HG02763 (cell line): Measurements from ENCODE around the gene FAM234B.

Experiments
- ATAC-seq: cut with Tn5 transposase; IDR thresholded peaks from one replicate; pipeline ENCODE4 v1.9.1; 2021; ENCODE audit warnings: mild to moderate bottlenecking, moderate library complexity; ENCODE audit not compliant: unreplicated experiment

The FAM234B gene

DNA sequence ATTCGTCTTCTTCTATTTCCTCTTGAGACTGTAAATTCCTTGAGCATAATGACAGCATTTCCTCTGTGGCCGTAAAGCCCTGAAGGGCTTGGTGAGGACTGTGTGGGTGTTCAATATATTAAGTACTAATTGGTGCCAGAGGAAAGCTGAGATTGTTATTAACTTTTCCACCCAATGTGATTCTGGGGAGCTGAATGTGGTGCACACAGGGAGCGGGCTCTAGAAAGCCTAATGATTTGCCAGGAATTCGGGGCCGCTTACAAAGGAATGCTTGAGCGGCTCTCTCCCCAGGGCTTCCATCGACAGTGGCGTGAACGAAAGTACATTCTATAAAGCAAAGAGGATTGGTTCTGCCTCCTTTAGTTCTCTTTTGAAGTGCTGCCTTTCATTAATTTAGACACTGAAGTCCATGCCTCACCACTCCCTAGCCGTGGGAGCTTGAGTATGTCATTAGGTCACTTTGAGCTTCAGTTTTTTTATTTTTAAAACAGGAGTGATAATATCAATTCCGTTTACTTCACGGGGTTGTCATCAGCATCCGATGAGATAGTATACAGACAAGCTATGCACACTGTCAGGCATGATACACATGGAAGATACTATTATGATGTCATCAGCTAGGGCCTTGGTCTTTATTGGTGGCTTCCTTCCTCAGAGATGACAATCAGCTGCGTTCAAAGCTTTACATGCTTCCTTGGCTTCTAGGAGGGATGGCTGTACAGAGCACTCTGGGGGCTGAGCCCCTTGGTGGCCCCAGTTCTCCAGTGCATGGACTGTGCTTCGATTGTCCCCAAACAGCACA is 70.3 kb downstream of the FAM234B start:
- ATAC-seq: no peak

- ATAC-seq: no peak
Observed at GRCh38 chr12:13116259-13116658, 72.1 kb downstream of the FAM234B start.

- no peak for ATAC-seq
Observed at GRCh38 chr12:13117029-13117428, 72.8 kb downstream of the FAM234B start.

DNA sequence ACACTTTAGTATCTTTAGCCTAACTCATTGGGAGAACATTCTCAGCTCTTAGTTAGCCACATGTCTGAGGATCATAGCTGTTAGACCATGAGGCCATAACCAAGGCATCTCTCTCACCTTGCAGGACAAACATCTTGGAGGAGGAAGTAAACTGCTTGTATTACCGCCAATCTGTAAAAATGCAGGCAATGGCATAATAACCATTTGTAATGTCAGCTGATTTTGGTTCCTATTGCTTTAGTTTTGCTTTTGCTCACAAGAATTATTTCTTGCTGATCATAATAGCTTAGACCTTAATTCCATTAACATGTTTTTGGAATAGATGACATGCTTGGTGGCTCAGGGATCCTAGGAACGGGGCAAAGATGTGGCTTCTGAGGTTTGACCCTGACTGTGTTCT is 75.6 kb downstream of the FAM234B start:
- no peak for ATAC-seq

DNA sequence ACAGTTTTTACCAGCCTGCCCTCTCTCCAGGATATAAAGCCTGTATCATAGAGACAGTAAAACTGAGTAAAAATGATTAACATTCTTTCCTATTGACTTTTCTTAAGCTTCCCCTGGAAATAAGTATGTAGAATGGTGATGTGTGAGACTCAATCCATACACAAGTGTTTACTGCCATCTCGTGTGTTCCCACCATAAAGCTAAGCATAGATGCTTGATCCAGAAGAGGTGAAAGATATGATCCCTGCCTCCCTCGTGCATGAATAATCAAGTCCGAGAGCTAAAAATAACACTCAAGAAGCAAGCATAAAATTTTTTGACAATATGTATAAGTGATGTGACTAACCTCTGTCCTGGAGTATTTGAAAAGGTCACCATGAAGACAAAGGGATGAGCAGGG is 76.2 kb downstream of the FAM234B start:
- ATAC-seq: no peak

DNA sequence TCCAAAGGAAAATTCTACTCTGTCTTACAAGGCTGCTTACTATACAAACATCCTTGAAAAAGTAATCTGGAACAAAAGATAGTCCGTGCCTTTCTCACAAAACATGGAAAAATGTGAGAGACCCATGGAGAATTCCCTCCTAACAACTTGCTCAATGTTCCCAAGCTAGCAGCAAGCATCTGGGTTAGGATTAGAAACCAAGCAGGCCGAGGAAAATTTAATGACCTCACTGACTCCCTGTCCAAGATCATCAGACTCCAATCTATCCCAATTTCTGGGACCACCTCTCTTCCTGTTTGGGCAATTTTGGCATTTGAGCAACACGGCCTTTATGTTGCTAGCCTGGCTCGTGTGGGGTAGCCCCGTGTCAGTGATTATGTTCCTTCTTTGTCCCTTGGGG is 77.4 kb downstream of the FAM234B start:
- no peak for ATAC-seq

- no peak for ATAC-seq
Observed at GRCh38 chr12:13124656-13125505, 80.7 kb downstream of the FAM234B start.

DNA sequence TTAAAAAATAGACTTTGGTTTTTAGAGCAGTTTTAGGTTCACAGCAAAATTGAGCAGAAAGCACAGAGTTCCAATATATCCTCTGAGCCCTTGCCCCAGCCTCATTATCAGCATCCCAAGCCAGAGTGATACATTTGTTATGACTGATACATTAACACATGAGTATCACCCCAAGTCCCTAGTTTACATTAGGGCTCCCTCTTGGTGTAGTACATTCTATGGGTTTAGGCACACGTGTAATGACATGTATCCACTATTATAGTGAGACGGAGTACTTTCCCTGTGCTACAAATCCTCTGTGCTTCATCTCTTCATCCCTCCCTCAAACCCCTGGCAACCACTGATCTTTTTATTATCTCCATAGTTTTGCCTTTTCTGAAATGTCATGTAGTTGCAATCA is 81.8 kb downstream of the FAM234B start:
- no peak for ATAC-seq

DNA sequence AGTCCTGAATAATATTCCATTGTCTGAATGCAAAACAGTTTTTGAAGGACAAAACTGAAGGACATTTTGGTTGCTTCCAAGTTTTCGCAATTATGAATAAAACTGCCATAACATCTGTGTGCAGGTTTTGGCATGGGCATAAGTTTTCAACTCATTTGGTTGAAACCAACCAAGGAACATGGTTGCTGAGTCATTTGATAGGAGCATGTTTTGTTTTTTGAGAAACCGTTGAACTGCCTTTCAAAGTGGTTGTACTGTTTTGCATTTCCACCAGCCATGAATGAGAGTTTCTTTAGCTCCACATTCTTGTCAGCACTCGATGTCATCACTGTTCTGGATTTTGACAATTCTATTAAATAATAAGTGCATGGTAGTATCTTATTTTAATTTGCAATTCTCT is 82.3 kb downstream of the FAM234B start:
- ATAC-seq: no peak

DNA sequence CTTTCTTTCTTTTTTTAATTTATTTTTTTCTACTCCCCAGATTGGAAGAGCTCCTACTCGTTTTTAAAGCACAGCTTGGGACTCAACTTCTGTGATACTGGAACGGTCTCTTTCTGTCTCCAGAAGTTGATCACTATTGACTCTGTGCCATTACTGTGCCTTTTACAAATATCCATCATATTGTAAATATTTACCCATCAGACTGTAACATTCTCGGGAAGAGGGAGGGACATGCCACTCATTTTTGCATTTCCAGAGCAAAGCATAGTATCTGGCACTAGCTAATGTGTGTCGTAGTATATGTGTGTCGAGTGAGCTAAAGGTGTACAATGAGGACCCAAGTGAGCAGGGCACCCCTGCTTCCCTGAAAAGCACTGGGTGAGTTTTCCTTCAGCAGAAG is 83.3 kb downstream of the FAM234B start:
- ATAC-seq: no peak

DNA sequence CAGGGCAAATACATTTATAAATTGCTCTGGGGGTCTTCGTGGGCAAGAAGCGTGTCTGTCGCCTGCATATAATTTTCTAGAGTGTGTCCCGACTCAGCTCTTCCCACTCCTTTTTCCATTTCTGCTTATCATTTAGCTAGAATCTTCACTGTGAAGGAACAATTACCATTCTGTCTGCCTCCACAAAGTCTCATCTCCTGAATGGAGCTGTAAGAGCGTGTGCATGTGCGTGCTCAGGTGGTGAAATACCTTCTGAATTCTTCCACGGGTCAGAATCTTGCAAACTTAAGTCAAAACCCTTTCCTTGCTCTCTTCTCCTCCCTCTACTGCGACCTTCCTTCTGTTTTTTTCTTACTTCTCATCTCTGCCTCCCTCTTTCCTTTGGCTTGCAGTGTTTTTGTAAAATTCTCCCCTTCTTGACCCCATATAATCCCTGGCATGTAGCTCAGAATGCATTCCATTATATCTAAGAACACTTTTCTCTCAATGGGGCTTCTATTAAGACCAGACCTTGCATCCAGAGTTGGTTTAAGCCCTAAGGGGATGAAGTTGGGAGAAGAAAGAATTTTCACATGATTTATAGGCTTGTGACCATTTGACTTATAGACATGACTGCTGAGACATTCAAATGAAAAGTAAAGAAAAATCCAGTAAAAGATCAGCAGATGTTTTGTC is 84.2 kb downstream of the FAM234B start:
- ATAC-seq: no peak

DNA sequence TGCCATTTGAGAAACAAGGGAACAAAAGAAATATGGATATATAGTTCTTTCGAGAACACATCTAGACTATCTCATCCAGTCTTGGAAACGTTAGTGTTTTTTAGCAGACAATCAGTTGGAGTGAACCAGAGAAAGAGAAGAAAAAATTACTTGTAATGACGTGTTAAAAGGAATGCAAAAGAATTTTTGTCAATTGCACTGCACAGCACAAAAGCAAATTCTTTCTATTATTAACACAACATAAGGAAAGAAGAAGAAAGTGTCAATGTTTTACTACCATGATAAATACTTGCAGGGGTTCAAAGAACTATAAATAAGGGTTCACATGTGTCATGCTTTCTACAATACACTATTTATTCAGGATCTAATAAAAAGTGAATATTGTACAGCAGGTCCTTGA is 86.8 kb downstream of the FAM234B start:
- no peak for ATAC-seq
